Measurements from ENCODE around the gene USP25.
A peak's percentile ranks its signal among the peaks of the same experiment; 100 is the strongest.

The USP25 gene

DNA sequence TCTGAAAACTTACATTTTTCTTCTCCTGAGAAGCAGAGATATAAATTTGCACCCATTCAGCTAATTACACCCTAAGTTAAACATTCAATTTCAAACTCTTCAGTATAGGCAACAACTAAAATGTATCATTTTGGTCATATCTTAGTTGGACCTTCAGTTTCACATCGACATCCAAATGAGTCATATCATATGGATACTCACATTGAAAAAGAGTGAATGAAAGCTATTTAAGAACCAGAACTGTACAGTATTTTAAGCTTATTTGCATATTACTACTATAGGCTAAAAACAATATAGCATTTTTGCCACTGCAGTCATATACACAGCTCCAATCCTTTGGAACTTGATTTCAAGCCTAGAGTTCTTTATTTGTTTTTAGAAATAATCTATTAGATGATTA is 33.6 kb downstream of the USP25 start:
- DNase-seq (ENCODE audit: low read depth) = no peak

DNA sequence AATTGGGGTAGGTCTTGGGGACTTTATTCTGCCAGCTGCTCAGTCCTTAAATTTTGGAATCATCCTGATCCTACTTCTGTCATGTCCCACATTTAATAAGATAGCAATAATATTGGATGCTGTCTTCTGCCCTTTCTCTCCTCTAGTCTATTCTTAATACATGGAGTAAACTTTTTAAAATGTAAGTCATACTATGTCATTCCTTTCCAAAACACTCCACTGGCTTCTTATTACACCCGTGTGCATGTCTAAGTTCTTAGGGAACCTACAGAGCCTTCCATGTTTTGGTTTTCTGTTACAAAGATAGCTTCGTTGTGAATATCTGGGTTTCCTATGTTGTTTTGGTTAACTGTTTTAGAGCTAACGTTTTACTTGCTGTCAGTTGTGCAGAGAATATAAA is 35.1 kb downstream of the USP25 start:
- no peak for DNase-seq (ENCODE audit: low read depth)

DNA sequence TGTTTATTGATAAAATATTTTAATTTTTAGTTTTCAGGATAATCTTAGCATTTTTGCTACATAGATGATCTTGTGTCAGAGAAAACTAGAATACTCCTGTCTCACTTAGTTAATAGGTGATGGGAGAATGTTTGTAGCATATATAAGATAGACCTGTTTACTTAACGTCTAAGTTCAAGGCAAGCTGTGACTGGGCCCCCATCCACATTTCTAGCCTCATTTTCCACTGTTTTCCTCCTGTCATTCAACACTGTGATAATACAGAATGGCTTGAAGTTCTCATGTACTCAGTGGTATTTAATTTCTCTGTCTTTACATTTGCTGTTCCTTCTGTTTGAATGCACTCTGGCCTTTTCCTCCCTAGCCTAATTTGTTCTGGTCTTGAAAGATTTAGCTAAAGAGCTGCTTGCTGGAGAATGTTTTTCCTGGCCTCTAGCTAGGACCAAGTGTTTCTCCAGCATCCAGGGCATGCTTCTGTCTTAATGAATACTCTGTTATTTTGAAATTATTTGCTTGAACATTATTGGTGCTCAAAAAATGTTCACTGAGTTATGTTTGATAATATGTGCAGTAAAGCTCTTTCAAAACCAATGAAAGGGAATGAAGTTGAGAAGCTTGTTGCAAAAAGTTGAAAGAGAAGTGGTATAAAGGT is 37.3 kb downstream of the USP25 start:
- DNase-seq (ENCODE audit: low read depth) = no peak

DNA sequence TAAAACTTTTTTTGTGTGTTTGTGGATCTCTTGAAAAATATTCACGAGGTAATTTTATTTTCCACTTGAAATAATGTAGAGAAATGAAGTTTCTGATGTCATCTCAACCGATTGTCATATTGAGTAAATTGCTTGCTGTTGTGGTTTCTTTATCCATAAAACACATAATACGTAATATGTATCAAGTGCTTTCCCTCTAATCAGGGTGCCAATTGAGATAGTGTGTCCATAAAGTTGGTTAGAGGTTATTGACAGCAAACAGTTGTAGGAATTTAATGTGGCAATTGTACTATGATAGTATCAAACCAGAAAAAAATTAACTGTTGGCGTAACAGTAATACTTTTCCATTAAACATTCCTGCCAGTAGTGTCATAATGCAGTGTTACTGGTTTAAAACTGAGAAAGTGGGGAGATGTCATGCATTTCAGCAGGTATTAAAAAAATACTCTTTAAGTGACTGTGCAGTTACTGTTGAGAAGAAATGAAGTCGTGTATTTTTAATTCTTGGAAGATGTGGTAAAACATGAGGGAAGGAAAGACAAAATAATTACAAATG is 38.3 kb downstream of the USP25 start:
- no peak for DNase-seq (ENCODE audit: low read depth)

DNA sequence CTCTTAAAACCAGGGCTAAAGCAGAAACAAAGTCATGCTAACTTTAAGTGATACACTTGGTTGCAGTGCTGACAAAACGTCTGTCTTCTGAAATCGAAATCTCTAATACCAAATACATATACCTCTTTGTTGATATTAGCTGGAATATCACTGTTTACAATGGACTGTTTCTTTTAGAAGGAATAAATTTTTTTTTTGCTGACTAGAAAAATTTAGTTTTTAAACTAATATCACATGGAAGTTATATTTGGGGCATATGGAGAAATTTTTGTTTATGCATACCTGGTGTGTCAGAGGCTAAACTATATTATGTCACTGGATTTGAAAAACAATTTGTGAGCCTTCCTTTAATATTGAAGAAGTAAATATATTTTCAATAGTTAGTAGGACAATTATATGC is 39.1 kb downstream of the USP25 start:
- no peak for DNase-seq (ENCODE audit: low read depth)

DNA sequence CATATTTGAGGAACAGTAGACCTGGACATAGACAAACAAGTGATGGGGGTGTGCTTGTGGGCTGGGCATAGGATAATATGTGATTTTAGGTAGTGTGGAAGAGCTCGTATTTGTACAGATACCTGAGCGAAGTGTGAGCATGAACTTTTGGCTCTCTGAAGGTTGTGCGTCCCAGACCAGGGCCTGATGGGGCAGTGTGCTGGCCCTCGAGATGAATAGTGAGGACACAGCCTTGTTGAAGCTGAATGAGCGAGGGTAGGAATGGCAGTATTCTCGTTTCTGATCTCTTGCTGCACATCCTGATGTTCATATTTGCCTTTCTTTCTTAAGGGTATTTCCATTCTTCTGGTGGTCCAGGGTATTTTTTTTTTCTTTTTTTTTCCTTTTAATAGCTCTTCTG is 41.5 kb downstream of the USP25 start:
- no peak for DNase-seq (ENCODE audit: low read depth)

DNA sequence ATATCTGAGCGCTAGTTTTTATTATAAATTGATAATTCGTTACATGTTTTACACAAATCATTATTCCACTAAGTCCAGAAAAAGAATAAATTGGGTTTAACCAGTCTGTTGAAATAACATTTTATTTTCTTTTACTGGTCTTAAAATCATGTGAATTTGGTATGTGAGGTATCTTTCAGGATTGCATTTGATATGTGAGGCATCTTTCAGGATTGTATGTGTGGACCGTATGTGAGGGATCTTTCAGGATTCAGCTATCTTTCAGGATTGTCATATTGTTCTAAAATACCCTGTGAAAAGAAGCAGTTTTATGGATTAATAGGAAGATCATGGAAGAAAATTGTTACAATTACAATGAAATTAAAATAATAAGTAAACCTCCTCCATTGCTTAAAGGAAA is 42.9 kb downstream of the USP25 start:
- no peak for DNase-seq (ENCODE audit: low read depth)

DNA sequence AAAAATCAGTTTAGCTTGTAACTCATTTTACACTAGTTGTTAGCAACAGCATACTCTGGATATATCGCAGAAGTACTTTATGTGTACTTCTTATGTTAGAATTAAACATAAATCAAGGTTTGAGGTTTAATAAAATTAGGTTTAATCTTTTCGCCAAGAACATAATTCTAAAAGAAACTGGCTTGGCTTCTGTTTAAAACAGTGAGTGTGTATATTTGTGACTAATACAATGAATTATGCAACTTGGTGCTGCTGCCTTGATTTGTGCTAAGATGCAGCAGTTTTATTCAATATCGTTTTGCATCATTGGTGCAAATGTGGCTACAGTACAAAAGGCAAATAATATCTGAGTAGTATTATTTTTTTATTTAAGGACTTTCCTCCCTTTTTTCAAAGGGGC is 44.8 kb downstream of the USP25 start:
- DNase-seq (ENCODE audit: low read depth) = peak; percentile 43

DNA sequence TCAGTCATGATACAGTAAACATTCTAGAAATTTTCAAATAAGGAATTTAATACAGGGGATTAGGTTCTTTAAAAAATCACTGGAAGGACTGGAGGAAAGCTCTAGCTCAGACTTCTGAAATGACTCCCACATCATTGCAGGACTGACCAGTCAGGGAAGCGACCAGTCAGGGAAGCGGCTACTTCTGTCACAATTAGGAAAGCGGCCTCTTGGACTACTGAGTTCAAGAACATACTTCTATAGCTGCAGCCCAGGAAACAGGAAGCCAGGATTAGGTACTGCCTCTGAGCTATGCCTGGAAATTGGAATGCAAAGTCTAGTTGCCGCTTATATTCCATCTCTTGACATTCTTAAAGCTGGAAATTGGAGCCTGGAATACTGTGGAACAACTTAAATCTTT is 45.5 kb downstream of the USP25 start:
- DNase-seq (ENCODE audit: low read depth) = no peak

DNA sequence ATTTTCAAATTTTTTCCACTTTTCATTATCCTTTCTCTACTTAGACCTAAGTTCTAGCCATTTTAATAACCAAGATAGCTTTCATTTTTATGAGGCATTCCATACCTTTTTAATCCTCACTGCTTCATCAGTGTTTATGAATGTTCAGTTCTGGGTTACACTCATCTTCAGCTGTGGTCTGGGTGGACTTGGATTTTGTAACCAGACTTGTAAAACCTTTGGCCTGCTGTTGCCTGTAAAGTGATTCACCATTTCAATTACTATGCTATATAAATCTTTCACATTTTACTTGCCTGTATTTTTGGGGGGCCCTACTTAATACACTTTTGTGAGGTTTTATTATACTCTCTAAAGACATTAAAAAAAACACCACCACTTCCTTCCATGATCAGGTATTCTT is 46.2 kb downstream of the USP25 start:
- peak; percentile 75 for DNase-seq (ENCODE audit: low read depth)

DNA sequence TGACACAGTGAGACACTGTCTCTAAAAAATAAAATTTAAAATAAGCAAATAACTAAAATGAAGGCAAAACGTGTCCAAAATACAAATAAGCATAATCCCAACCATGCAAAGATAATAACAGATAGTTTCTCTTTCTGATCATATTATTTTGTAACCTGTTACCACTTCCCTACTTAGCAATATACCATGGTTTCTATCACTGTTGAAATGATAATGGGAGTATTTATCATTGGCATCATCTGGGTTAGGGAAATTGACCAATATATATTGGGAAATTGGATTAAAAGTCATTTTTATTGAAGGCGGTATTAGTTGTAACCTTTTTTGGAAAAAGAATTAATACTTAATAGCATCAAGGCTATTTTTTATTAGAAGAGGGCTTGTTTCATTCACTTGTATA is 47.0 kb downstream of the USP25 start:
- DNase-seq (ENCODE audit: low read depth) = no peak

DNA sequence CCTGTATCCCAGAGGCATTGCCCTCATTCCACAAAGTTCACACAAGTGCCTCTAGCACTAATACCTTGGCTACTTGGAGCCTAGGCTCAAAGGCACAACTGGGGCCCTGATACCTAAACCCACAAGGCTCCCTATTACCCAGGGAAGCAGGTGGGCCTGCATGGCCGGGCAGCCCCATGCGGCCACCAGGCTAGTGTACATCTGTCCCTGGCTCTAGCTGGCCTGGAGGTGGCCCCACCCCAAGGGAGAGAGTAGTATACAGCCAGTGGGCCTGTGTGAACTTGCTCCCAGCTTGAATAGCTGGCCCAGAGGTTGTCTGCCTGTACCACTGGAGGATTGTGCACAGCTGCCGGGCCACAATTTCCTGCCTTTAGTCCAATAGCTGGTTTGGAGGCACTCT is 52.2 kb downstream of the USP25 start:
- DNase-seq (ENCODE audit: low read depth) = no peak

DNA sequence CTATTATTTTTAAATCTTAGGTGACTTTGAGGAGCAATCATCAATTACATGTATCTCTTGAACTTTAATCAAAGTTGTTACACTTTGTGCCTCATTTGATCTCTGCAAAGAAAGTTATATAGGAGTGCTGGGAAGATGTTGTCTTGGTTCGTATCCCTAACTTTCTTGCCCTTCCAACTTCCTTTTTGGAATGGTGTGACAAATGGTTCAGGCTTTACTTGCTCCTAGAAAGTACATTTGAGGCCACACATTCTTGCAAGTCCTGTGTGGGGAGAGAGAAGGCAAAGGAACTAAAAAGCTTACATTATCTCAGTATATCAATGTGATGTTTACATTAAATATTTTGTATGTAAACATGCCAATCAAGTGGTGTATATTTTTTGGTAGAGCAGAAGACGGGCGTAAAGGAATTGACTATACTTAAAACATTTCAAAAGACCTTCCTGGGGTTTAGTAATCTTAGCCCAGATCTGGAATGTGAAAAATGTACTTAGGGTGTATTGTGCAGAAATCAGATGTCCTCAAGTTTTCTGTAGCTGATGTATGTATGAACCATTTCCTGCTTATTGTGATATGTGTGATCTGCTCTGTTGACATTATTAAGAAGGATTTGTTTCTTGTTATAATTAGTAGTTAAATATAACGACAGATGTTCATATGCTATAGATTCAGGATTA is 59.2 kb downstream of the USP25 start:
- DNase-seq (ENCODE audit: low read depth) = no peak

DNA sequence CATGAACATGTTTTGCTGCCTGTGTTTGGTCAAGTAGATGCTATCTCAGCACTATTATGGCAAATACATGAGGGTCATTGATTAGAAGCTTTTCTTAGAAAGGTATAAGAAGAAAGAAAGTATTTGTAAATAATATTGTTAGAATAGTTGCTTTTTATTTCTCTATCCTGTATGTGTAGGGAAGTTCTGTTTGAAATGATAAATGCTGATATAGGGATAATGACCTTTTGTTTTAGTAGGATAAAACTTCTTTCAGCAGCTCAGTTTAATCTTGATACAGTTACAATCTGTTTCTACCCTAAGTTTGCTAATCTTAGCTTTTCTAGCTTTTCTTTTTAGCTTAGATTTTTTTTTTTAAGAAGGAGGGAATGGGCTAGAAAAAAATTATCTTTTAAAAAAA is 63.3 kb downstream of the USP25 start:
- DNase-seq (ENCODE audit: low read depth) = no peak

DNA sequence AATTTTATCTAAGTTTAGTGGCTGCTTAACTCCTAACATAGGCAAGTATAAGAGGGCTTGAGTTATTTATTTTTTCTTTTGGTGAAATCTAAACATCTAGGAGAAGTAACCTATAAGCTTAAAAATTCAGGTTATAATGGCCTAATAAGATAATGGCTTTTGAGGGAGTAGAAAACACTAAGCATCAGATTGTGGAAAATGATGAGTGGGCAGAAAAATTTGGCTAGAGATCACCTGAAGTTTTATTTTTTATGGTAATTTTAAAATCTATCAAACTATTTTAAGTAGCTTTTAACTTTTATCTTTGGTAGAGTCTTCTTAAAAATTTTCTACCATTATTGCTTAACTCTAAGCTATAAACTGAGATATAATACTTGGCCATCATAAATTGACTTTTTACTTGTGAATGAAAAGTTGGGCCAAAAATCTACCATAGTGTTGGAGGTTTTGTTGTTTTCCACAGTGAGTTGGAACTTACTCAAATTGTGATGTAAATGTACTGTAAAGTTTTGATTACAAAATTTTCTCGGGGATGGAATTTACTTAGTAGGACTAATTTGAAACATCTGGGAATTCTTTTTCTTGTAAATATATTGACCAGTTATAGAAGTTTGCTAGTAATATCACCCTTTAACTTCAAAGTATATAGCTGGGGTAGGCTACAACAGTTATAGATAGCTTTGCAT is 63.9 kb downstream of the USP25 start:
- DNase-seq (ENCODE audit: low read depth) = no peak

DNA sequence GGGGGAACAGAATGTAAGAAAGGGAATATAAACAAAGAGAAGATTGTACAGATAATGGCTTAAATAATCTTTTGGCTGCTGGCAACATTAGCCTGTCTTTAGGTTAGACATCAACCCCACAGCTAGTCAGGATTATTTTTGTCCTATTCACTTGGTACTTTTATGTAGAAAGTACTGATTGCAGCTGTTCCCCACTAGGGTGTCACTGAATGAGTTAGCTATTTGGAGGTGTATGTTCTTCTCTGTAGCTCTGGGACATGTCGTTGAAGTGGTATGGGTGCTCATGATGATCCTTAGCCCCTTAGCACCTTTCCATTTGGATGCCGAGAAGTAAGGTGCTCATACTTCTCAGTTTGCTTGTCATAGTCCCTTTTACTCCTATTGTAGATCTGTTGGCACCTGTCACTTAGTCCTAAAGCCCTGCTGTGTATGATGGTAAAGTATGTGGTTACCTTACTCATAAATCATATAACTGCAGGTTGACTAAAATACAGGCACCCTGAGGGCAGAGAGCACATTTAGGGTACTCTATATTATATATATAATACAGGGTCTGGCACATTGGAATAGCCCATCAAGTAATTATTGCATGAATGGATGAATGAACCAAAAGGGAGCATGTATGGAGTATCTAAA is 64.6 kb downstream of the USP25 start:
- no peak for DNase-seq (ENCODE audit: low read depth)

DNA sequence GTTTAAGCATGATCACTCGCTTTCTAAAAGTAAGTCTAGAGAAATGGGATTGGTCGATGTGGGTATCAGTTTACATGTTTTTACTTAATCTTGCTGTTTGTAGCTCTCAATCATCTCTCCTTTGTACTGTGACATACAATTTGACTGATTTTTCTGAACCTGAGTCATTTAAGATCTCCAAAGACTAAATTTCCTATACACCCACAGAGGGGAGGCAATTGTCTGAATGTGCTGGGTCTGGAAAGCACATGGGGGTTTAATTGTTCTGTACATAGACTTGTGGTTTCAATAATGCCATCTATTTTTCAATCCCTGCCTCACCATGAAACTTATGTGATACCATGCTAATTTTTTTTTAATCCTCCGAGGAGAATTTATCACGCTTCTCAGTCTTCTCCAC is 65.8 kb downstream of the USP25 start:
- DNase-seq (ENCODE audit: low read depth) = no peak

DNA sequence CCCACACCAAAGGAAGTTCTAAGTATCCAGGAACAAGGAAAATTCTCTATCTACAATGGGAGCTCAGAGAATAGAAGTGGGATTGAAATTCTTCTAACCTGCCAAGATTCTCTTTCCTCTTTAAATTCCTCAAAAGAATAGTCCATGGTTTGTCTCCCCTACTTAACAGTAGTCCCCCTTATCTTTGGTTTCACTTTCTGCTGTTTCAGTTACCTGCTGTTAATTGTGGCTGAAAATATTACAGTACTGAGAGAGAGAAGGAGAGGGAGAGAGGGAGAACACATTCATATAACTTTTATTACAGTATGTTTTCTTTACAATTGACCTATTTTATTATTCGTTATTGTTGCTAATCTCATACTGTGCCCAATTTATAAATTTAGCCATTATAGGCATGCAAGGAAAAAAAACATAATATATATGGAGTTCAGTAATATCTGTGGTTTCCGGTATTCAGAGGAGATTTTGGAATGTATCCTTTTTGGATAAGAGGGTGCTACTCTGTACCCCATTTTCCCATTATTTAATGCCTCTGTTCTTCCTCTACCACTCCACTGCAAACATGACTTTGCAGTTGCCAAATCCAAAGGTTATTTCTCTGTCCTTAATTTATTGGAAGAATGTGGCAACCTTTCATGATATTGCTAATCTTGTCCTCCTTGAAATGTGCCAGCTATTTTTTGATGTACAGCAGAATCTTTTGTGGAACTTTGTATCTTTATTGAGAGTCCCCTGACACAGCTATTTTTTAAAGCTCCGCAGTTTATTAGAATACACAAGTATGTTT is 68.0 kb downstream of the USP25 start:
- DNase-seq (ENCODE audit: low read depth) = no peak

DNA sequence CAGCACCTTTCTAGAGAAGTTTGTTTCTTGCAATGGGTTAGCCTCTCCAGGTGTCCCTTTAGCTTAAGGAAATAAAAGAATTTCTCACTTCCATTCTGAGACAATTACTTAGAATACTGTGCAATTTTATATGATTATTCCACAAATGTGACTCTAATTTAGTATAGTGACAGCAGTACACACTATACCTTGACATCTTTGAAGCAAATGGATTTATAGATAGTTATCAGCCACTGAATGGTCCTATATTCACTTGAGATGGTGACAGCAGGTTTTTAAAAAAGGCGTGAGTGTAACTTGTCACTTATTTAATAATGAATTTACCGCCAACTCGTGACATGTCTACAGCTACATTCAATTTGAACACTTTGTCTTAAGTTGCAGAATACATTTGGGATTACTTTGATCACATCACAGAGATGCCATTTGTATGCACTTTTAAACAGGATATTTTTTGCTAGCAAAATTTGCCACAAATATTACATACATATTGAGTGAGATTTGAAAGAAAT is 71.6 kb downstream of the USP25 start:
- DNase-seq (ENCODE audit: low read depth) = no peak

DNA sequence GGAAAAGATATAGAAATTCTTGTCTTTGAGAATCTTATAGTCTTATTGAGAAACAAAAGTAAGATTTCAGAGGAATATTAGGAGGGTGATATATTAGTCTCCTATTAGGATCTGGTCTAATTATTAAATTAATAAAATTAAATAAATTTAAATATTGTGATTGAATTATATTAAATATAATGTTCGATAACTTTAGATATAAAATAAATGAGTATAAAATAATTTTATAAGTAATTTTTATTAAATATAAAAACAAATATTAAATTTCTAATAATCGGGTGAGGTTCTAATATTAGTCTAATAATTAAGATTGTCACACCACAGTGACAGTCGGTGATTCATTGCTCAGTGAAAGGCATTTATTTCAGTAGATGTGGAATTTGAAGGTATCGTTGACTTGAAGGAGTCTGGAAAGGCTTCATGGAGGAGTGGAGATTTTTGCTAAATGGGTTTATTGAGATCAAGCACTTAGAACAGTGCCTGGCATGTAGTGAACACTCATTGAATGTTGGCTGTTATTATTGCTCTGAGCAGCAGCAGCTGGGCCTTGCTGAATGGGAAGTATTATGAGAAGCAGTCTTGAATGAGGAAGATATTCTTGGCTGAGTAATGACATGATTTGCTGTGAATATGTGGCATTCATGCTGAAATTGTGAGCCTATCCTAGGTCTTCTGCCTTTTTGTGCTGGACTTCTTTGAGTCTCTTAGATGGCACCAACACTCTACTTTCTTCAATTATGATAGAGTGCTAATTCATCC is 74.6 kb downstream of the USP25 start:
- DNase-seq (ENCODE audit: low read depth) = no peak

DNA sequence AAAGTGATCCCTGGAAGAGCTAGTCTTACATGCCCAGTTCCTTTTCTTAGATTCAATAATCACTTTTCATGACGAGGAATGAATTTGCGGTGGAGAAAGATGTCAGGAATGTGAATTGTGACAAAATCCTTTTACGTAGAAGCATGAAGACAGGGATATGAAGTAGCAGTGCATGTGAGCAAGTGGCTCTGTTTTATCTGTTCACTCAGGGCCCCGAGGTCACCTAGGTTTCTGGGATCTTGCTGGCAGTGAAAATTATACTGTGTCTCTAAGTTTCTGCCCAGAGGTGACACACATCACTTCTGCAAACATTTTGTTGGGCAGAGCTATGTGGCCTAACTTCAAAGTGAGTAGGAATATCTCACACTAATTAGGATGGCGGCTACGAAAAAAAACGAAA is 79.3 kb downstream of the USP25 start:
- DNase-seq (ENCODE audit: low read depth) = no peak
